Stomach (tissue), 9 donors: ENCODE measurements around the gene ZNF473. TPM values are rescaled to one million over a fixed set of nuclear protein-coding genes. Genes with fewer than 3 reads are reported as not detected.
"Not testable (repeated sequence)": the region's sequence is repeated elsewhere in the genome, so short reads cannot be mapped to it uniquely, and the experiment has no call there.

ENCODE experiments used
- DNase-seq, 2 donors: peaks; one replicate each; pipeline versions ENCODE4 v3.0.0 to v3.0.0-alpha.2; 2013 to 2019
- H3K27ac ChIP-seq, 5 donors: fragments of 200-600 bp in 4 of 5; sonication (generic) in 4 of 5; one replicate each; pipeline ENCODE4 v1.5.1; 2013 to 2019; ENCODE audit warnings: mild to moderate bottlenecking in 1 of 5, moderate library complexity in 1 of 5
- H3K27me3 ChIP-seq, 3 donors: fragments of 200-600 bp; sonication (generic); one replicate each; pipeline ENCODE4 v1.5.1; 2017 to 2019; ENCODE audit warnings: mixed run types in 1 of 3
- H3K36me3 ChIP-seq, 4 donors: fragments of 200-600 bp; sonication (generic); 1 replicate in 3 of 4; 2 replicates in 1 of 4; pipeline ENCODE4 v1.5.1; 2016 to 2019
- H3K4me1 ChIP-seq, 4 donors: fragments of 200-600 bp; sonication (generic); one replicate each; pipeline ENCODE4 v1.5.1; 2016 to 2019
- H3K4me3 ChIP-seq, 4 donors: fragments of 200-600 bp; sonication (generic) in 3 of 4; one replicate each; pipeline ENCODE4 v1.5.1; 2016 to 2019; ENCODE audit warnings: mild to moderate bottlenecking in 1 of 4
- H3K9me3 ChIP-seq, 4 donors: fragments of 200-600 bp; sonication (generic); one replicate each; pipeline ENCODE4 v1.5.1; 2016 to 2019
- EP300 ChIP-seq: sonication (generic); formaldehyde crosslinking; IDR thresholded peaks from one replicate; pipeline ENCODE4 v1.6.1; 2017; ENCODE audit warnings: antibody characterized with exemption
- POLR2A ChIP-seq, 4 donors: fragments of 450-650 bp; IDR thresholded peaks; one replicate each; pipeline ENCODE4 v1.6.1; 2016; ENCODE audit warnings: antibody characterized with exemption in 4 of 4, control low read depth in 2 of 4, mild to moderate bottlenecking in 1 of 4, moderate library complexity in 1 of 4
- POLR2AphosphoS5 ChIP-seq, 3 donors: sonication (generic); formaldehyde crosslinking; IDR thresholded peaks; one replicate each; pipeline ENCODE4 v1.6.1; 2016; ENCODE audit warnings: antibody characterized with exemption in 3 of 3
- WGBS, 5 donors: extraction: QIAGEN DNeasy Blood & Tissue Kit in 3 of 5; methylation state at CpG; one replicate each; pipeline versions ENCODE4 v1.1.5 to v1.1.7; 2013 to 2018; 5-methylcytosine and 5-hydroxymethylcytosine counted together
- intact Hi-C: fragments of 100-400 bp; cut with DNase I; formaldehyde crosslinking; loops from one replicate; pipeline ENCODE4 v1.15.1; 2023; ENCODE audit warnings: low total_unique reads
- polyA plus RNA-seq, 3 donors: library from polyadenylated mRNA; stranded (reverse); fragments of 200-250 nt; gene quantifications; one replicate each; pipeline ENCODE4 v1.2.3, GENCODE V29; 2013
- total RNA-seq, 5 donors: library from RNA; depleted of rRNA; stranded (reverse); fragments of >200 nt; gene quantifications; one replicate each; pipeline versions ENCODE4 v1.1.0 to v1.2.3, GENCODE V29; 2014 to 2016
- TF ChIP-seq, protein P1 (sequence below), 7 experiments: fragments of 450-650 bp in 4 of 7; fragments of 200-600 bp in 3 of 7; sonication (generic) in 3 of 7; IDR thresholded peaks; one replicate each; pipeline ENCODE4 v1.5.1; 2016 to 2019; ENCODE audit warnings: antibody characterized with exemption in 7 of 7, control low read depth in 2 of 7, mild to moderate bottlenecking in 1 of 7
- donor health status: healthy with polysubstance abuse.
- donor health status: Bipolar disorder and iron deficiency.
- donor health status: healthy.

Gene ZNF473
- total and polyA plus RNA-seq, 8 donors: 0.58 to 28.0 (median 4.5) TPM

DNA sequence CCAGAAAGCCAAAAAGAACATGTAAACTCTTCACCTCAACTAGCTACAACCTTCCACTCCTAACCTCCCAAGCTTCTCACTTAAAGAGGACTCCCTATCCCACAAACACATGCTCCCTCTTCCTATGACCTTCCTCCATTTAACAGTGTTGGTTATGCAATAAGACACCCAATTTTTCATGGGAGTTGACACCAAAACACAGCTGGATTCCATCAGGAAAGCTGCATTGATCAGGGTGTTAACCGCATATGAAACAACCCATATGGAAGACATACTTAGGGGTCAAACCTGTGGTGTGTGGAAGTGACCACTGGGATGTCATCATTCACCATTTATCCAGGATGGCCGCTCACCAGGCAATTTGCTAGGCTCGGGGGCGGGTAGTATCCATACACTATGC lies 21.9 kb downstream of the ZNF473 start:
- no peaks in the 10 kb centered on the region for H3K27me3 ChIP-seq
- peaks cover 0 to 17% (median 12%) of the 10 kb centered on the region in 4 donors for H3K4me1 ChIP-seq
- H3K9me3 ChIP-seq: peaks cover 43 to 84% (median 76%) of the 10 kb centered on the region in 4 donors
- intact Hi-C loops: no loop called here
- H3K4me3 ChIP-seq: no peak overlapping the region
- peaks cover 37 to 62% (median 54%) of the 10 kb centered on the region in 4 donors for H3K36me3 ChIP-seq
- WGBS, 5 donors: 91 to 95% (median 92%) methylated on average over 4 of the region's 4 CpGs
- TF ChIP-seq POLR2A (IDR thresholded peaks at IDR 0.05) (no peak), EP300 (no peak), POLR2AphosphoS5 (IDR thresholded peaks at IDR 0.05) (no peak)
- TF ChIP-seq, protein P1, sequence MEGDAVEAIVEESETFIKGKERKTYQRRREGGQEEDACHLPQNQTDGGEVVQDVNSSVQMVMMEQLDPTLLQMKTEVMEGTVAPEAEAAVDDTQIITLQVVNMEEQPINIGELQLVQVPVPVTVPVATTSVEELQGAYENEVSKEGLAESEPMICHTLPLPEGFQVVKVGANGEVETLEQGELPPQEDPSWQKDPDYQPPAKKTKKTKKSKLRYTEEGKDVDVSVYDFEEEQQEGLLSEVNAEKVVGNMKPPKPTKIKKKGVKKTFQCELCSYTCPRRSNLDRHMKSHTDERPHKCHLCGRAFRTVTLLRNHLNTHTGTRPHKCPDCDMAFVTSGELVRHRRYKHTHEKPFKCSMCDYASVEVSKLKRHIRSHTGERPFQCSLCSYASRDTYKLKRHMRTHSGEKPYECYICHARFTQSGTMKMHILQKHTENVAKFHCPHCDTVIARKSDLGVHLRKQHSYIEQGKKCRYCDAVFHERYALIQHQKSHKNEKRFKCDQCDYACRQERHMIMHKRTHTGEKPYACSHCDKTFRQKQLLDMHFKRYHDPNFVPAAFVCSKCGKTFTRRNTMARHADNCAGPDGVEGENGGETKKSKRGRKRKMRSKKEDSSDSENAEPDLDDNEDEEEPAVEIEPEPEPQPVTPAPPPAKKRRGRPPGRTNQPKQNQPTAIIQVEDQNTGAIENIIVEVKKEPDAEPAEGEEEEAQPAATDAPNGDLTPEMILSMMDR (IDR thresholded peaks at IDR 0.05): no peak
- DNase-seq: no peak
- H3K27ac ChIP-seq: no peak overlapping the region

DNA sequence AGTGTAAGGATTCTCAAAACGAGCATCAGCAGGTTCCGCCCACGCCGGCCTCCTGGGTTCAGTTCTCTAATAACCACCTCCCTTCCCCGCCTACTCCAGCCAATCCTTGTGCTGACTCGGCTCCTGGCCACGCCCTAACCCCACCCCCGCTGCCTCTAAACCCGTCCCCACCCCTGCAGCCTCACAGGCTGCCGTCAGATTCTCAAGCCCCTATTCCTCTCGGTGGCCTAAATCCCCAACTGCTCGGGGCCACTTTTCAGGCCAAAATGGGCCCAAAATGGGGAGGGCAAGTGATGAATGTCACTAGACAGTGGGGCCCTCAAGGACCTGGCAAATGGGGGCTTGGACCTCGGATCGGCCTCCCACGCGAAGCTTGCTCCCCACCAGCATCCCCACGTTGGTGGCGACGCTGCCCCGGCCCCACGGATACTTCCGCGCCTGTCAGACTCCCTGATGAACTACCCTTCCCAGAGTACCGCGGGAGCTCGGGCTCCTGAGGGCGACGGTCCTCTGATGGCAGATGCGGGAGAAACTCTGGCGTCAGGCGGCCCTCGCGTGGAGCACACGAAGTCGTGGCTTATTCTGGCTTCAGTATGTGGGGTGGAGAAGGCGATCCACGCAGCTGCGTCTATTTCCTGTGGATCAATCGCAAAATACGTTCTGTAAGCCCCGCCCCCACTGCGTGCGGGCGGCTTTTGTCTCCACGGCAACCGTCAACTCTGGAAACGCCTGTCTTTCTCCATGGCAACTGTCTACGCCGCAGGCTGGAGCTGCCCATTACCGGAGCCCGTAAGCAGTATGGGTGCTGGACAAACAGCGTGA lies 24.8 kb downstream of the ZNF473 start:
- 2 to 4% (median 4%) methylated on average over 28 to 52 of the region's 52 CpGs for WGBS, 5 donors

DNA sequence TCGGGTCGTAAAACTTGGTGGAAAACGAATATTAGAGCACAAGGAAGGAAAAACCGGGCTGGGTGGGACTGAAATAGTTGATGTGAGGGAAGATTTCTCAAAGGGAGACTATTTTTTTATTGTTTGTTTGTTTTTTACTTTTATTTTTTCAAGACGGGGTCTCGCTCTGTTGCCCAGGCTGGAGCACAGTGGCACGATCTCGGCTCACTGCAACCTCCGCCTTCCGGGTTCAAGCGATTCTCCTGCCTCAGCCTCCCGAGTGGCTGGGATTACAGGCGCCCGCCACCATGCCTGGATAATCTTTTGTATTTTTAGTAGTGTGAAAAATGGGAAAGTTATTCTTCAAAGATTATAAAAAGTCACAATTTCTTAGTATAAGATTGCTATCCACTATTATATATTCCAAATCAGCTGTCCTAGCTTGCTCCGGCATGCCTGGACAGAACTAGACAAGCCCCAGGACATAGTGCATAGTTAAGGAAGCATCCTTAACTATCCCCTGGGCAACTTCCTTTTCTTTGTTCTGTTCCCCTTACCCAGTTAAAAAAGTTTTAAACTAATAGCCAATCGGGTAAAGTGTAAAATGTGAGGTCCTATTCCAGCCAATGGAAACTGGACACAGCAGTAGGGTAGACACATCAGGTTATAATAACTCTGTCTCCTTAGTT lies 25.6 kb downstream of the ZNF473 start:
- H3K27me3 ChIP-seq, DNase-seq, intact Hi-C loops: not testable (repeated sequence)
- Histone ChIP-seq H3K36me3 (peaks cover 2 to 25% (median 17%) of the 10 kb centered on the region in 4 donors), H3K9me3 (peaks cover 17 to 48% (median 43%) of the 10 kb centered on the region in 4 donors), H3K4me3 (peak overlapping the region; percentile 40 to 54 (median 43)), H3K4me1 (peaks cover 0 to 17% (median 12%) of the 10 kb centered on the region in 4 donors), H3K27ac (peak overlapping the region in 4 of 5 donors; percentile 68 to 79 (median 74))
- 41 to 53% (median 48%) methylated on average over 16 of the region's 16 CpGs for WGBS, 5 donors

More for the DNA sequence above, 24.8 kb downstream of the ZNF473 start:
- peak overlapping the region; percentile 62 to 79 (median 72) for H3K27ac ChIP-seq
- H3K4me1 ChIP-seq: peaks cover 0 to 17% (median 12%) of the 10 kb centered on the region in 4 donors
- peaks cover 10 to 33% (median 24%) of the 10 kb centered on the region in 4 donors for H3K36me3 ChIP-seq
- intact Hi-C loops: no loop called here
- DNase-seq: peak; percentile 55 to 94
- peaks cover 24 to 56% (median 50%) of the 10 kb centered on the region in 4 donors for H3K9me3 ChIP-seq
- peak overlapping the region; percentile 40 to 54 (median 43) for H3K4me3 ChIP-seq
- no peaks in the 10 kb centered on the region for H3K27me3 ChIP-seq
- peak in 1 of 3 donors; percentile 20 for TF ChIP-seq POLR2AphosphoS5 (IDR thresholded peaks at IDR 0.05)
- no peak for TF ChIP-seq EP300

DNA sequence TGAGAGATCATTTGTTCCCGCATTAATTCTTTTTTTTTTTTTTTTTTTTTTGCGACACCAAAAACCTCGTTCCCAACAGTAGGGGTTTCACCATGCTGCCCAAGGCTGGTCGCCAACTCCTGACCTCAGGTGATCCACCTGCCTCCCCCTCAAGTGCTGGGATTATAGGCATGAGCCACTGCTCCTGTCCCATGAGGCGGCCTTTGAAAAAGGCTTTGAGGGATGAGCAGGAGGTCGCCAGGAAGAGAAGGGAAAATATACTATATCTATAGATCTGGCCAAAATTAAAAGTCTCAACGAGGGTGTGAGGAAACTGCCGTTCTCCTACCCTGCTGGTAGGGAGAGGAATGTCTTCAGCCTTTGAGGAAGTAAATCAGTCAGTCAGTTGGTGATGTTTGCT lies 26.2 kb downstream of the ZNF473 start:
- TF ChIP-seq, protein P1 (IDR thresholded peaks at IDR 0.05): no peak
- TF ChIP-seq POLR2AphosphoS5 (IDR thresholded peaks at IDR 0.05): no peak
- intact Hi-C loops: no loop called here
- Histone ChIP-seq H3K4me3 (no peak overlapping the region), H3K4me1 (peaks cover 0 to 17% (median 12%) of the 10 kb centered on the region in 4 donors), H3K36me3 (peaks cover 0 to 19% (median 11%) of the 10 kb centered on the region in 4 donors), H3K27ac (no peak overlapping the region), H3K9me3 (peaks cover 12 to 42% (median 37%) of the 10 kb centered on the region in 4 donors), H3K27me3 (no peaks in the 10 kb centered on the region)
- WGBS, 5 donors: 68 to 84% (median 73%) methylated on average over 8 of the region's 8 CpGs
- DNase-seq: no peak

DNA sequence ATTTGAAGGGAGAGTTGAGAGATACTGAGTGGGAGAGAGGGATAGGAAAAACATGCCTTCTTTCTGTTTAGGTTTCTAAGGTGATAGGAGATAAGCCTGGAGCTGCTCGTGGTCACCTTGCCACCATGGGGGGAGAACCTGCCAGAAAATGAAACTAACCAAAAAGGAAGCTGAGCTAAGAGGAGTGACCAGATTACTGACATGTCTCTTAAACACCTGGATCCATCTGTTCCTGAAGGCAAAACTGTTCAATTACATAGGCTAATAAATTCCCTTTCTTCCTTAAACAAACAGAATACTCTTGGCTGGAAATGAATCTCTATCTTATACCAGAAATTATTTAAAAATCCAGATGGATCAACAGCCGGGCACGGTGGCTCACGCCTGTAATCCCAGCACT lies 27.3 kb downstream of the ZNF473 start:
- Histone ChIP-seq H3K4me1 (peaks cover 0 to 17% (median 12%) of the 10 kb centered on the region in 4 donors), H3K4me3 (no peak overlapping the region), H3K27ac (no peak overlapping the region), H3K9me3 (peaks cover 11 to 35% (median 31%) of the 10 kb centered on the region in 4 donors), H3K27me3 (no peaks in the 10 kb centered on the region), H3K36me3 (peaks cover 0 to 8% (median 2%) of the 10 kb centered on the region in 4 donors)
- WGBS, 5 donors: 67 to 73% (median 71%) methylated on average over 4 of the region's 4 CpGs
- DNase-seq: no peak
- intact Hi-C loops: no loop called here
- TF ChIP-seq, protein P1 (IDR thresholded peaks at IDR 0.05): no peak
- TF ChIP-seq POLR2AphosphoS5 (IDR thresholded peaks at IDR 0.05): no peak
- no peak for TF ChIP-seq POLR2A (IDR thresholded peaks at IDR 0.05)
- no peak for TF ChIP-seq EP300
